IPS-11a (cell line): ENCODE results near the gene ADCY5.

ENCODE experiments used
- H3K4me3 ChIP-seq: one replicate; pipeline ENCODE4 v1.5.1; 2013; ENCODE audit warnings: low read depth, low read length, control low read depth

The ADCY5 gene

DNA sequence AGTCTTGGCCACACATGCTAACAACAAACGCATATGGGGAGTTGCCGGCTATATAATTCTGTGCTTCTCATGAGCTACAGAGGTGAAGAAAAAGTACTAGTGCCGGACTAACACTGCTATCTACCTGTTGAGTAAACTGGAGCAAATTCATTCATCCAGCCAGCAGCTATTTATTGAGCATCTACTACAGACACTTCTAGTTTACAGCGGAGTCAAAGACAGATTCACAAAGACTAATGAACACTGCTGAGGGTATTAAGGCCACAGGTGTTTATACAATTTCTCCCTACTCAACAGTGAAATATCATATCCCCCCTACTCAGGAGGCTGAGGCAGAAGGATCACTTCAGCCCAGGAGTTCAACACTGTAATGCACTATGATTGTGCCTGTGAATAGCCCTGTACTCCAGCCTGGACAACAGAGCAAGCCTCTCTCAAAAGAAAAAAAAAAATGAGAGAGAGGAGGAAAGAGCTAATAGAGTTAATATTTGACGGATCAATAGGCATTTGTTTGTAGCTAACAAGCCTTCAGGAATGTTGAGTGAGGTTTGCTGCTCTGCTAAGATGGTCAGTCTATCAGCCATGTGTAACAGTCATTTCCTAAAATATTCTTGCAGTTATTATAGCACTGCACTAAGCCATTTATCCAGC, 17.8 kb downstream of the ADCY5 start:
- H3K4me3 ChIP-seq, result no peak overlapping the region

DNA sequence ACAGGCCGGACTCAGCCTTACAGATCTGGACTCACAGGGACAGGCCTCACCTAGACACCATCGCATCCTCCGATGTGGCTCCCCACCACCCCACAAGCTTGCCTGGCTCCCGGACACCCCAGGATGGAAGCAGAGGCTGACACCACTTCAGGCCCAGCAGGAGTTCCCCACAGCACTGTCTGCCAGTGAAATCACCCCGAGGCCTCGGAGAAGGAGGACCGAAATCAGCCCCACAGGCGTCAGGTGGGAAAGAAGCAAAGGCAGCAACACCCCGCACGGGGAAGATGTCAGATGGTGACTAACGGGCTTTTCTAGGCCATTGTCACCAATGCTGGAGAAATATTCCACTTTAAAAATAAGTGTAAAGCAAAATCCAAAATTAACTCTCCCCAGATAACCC, 18.6 kb downstream of the ADCY5 start:
- H3K4me3 ChIP-seq, result no peak overlapping the region

DNA sequence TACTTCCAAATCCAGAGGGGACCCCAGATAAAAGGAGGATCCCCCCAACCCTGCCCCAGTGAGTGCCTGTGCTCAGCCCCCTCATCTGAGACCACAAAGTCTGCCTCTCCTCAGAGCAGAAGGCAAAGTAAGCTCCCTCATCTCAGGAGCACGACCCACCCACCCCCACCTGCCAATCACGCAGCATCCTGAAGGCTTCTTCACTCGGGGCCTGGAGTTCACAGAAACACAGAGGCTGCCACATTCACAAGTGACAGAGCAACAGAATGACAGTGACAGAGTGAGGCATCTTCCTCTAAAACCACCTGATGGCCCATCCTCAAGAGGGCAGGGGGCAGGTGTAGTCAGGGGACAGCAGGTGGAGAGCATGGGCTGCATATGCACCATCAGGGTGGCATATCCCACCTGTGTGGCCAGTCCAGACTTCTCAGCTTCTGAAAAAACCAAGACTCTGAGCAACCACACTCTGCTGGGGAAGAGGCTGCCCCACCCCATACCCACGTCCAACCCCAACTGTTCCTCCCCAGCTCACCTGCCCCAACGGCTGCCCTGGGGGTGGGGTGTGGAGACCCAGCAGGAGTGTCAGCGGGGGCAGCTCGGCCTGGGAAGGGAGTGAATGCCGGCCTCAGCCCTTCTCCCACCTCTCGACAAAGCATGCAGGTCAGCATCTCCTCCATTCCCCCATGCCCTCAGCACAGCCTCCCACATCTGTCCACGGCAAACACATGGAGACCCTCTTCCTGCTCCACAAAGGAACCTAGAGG, 19.3 kb downstream of the ADCY5 start:
- no peak overlapping the region for H3K4me3 ChIP-seq

DNA sequence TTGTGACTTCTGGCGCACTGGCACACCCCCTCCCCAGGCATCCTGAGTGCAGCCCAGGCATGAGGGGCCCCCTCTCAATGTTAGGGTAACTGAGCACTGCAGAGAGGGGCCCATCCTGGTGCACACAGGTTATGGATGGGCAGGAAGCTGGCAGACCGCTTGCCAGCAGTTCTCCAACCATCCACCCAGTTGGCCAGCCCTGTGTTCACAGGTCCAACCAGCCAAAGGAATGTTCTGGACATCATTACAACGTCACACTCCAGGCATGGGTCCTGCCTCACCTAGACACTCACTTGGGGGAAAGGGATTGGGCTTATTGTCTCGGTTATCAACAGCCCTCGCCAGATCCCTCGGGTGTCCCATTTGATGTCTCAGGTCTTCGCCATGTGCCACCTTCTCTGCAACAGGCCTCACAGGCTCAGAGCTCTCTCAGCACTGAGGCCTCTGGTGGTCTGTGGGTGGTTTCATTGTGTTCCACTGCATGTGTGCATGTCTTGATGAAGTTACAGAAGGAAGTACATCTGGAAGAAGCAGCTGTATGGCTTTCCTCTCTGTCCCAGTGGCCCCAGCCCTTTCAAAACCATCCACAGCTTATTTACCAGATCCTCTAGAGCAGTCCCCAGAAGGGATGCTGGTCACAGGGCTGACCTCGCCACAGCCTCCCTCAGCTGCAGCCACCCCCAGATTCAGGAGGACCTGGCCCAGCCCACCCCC, 23.7 kb downstream of the ADCY5 start:
- H3K4me3 ChIP-seq, result no peak overlapping the region

DNA sequence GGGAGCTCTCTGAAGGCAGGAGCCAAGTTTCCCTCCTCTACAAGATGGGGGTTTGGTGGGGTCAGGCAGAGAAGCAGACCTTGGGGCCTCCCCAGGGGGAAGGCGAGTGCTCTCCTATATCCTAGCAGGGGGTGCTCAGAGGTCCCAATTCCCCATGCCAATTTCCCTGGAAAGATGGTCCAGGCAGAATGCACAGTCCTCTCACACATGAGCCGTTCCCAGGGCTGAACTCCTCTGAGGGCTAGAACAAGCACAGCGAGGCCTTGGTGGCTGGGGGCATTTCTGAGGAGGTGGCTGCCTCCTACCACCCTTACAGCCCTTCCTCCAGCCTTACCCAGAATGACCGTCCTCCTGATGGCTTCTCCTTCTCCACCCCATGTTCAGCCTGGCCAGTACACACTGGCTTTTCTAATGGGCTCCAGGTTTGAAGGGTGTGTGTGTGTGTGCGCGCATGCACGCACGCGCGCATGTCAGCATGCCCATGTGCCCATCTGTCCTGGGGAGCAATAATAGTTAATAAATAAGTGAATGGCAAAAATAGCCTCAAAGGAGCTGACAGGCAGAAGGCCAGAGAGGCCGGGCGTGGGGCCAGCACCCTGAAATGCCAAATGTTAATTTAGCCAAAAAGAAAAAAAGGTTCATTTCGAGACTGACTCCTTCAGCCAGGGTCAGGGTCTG, 24.4 kb downstream of the ADCY5 start:
- H3K4me3 ChIP-seq, result no peak overlapping the region

DNA sequence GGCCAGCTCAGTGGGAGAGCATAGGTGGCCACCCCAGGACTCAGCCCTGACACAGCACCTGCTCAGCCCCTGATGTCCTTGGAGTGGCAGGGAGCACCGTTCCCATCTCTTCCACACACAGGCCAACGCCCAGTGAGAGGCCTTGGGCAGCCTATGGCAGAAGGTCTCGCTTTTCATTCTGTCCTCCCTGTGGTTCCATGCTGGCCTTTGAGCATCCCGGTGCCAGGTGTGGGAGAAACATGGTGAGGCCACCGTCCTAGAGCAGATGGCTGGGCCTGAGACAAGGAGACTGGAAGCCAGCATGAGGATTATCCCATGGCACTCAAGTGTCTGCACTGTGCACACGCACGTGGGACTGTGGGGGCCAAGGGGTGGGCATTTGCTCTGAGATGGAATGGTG, 25.1 kb downstream of the ADCY5 start:
- no peak overlapping the region for H3K4me3 ChIP-seq

DNA sequence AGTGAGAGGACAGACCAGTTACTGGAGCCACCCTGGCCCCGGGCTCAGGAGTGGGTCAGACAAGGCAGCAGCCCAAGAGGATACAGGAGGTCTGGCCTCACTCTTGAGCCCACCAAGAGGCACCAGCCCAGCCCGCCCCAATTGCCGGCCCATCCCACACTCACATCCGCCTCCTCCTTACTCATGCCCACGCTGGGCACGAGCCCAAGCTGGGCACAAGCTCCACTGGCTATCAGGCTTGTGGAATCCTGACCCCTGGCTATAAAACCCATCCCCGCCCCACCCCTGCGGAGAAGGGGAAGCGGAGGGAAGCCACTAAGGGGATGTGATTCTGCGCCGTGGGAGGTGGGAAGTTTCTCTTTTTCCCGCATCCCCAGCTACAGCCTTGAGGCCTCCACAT, 25.9 kb downstream of the ADCY5 start:
- no peak overlapping the region for H3K4me3 ChIP-seq

DNA sequence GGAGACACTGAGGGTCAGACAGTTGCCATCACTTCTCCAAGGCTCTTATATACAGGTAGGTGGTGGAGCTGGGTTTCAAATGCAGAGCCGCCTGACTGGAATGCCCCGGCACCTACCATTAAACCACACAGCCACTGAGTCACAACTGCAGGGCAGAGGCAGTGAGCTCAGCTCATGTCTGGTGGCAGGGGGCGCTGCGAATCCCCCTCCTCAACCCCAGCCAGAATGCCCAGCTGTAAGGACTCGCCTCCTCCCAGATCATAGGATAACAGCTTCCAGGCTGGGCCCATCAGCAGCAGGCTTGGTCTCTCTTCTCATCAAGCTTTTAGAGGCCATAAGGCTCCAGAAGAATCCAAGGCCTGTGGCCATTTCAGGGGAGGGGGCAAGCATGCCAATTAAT, 26.4 kb downstream of the ADCY5 start:
- no peak overlapping the region for H3K4me3 ChIP-seq

DNA sequence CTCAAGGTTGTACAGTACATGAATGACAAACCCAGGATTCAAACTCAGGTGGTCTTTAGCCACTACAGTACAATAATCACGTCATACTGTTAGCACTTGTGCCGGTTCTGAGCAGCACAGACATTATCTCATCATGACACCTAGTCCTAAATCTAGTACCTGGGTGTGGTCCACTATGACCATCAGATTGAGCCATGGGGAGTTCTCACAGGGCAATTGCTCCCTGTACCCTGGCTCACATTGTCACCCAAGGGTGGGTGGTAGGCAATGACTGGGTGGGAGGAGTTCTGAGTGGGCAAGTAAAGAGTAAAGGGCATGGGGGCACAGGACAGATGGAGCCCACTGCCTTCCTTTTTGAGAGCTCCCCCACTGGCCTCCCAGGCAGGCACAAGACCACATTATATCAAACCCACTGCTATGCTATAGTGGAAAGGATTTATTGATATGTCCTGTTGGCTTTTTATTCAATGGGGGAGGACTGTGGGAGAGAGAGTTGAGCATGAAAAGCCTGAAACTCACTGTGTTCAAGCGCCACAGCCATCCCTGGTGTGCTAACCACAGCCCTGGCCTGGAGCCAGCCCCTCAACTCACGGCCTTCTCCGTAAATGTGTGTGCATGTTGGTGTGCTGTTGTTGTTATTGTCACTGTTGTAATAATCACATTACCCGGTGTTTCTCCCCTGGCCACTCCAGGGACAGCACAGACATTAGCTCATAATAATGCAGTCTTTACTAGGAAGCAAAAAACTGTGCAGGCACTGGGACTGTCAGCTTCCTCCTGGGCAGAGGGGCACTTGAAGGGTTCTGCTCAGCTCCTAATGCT, 27.3 kb downstream of the ADCY5 start:
- no peak overlapping the region for H3K4me3 ChIP-seq

DNA sequence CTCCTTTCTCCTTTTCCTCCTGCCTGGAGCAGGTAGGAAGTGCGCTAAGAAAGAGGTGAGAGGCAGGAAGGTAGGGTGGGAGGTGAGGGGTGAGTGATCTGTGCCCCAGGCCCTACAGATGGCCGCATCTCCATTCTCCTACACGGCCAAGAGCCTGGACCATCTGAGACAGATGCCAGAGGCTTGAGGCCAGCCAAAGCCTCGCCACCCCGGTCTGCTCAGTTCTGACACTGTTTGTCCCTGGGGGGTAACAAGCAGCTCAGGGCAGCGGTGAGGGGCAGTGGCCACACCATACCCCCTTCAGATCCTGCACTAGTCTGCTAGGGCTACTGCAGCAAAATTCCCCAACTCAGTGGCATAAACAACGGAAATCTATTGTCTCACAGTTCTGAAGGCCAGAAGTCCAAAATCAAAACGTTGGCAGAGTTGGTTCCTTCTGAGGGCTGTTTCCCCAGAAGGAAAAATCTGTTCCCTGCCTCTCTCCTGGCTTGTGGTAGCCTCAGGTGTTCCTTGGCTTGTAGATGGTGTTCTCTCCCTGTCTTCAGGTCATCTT, 28.4 kb downstream of the ADCY5 start:
- H3K4me3 ChIP-seq, result no peak overlapping the region

DNA sequence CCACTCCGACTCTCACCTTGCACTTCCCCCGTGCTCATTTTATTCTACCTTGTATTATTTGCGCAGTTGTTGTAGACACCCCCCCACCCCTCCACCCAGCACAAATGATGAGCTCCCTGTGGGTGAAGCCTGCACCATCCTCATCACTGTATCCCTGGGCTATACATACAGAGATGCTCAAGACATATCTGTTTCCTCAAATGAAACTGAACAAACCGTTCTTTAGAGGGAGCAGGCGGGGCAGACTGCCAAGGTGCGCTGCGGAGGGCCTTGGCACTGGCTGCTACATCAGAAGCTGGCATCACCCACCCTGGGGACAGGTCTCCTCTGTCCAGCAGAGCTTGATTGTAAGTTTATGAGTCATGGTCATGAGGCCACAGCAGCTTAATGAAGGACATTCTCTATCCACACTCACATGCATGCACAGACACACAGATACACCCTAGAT, 29.0 kb downstream of the ADCY5 start:
- no peak overlapping the region for H3K4me3 ChIP-seq

DNA sequence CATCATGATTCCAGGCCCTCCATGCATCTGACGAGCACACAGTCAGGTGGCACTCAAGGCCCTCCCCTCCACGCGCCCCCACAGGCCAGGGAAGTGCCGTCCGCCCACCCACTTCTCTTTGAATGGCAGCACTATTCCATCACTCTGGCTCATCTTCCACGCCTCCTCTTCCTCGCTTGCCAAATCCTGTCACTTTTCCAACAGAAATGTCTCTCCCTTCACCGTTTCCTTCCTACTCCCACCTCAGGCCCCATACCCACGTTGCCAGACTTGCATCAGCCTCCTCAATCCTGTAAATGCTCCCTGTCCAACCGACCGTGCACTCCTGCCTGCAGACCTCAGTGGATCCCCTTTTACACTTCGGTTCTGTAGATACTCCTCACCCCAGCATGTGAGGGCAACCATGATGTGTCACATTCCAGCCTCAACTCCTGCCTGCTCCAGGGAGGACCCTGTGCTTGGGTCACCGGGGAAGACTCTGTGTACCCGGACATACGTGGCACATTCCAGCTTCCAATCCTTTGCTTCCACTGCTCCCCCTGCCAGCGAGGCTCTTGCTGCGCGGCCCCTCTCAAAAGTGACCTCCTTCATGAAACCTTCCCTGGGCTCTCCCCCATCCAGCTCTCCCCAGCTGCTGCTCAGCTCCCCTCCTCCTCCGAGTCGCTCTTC, 29.6 kb downstream of the ADCY5 start:
- no peak overlapping the region for H3K4me3 ChIP-seq

DNA sequence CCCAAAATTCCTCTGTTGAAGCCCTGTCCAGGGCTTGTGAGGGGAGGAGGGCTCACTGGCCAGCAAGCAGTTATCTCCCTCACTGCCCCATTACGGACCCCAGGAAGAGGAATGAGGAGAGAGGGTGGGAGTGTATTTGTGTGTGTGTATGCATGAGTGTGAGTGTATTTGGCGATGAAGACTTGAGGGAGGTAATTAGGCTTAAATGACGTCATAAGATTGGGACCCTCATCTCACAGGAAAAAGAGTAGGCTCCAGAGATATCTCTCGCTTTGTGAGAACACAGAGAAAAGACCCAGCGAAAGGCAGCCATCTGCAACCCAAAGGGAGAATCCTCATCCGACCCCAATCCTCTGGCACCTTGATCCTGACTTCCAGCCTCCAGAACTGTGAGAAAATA, 32.2 kb downstream of the ADCY5 start:
- H3K4me3 ChIP-seq, result no peak overlapping the region

DNA sequence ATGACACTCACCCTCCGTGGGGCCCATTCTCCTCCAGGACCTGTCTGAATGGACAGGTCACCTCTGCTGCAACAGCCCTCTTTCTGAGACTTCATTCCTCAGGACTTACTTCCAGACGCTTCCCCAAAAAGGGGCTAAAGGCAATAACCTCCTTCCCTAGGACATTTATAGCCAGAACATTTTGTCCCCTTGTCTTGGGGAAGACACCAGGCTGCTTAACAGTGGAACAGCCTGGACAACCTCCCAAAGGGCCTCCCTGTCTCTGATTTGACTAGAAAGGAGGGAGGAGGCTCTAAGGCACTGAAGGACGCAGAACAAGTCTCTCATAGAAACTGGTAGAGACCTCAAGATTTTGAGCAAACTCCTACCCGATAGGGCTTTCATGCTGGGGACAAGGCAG, 32.7 kb downstream of the ADCY5 start:
- H3K4me3 ChIP-seq, result no peak overlapping the region

DNA sequence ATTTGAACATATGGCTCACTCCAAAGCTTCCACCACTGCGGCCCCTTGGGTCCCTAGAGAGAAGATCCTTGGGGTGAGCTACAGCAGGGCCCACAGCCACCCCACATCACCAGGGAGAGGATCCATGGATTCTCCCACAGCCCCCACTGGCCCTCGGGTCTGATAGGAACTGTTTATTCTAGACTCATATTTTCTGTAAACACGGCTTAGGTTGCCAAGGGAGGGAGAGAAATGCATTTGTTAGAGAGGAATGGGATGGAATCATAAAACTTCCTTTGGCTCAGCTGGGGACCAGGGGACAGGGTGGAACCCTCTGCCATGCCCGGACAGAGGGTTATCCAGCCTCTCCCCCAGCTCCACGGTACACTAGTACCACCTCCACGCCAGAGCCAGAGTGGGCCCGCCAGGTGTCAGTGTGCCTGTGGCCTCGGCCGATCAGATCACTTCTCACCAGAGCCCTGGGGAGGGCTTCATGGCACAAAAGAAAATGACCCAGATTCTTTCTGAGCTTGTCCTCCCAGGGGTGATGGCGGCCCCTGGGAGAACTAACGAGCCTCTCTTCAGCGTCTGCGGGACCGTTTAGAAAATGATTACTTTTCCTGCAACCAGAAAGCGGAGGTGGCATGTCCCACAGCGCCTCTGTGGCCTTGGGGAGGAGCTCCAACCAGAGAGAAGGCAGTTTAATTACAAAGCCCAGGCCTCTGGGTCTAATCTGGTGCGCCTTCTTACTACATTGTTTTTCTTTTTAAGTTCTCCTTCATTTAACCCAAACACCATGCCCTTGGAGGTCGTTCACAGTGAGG, 33.7 kb downstream of the ADCY5 start:
- no peak overlapping the region for H3K4me3 ChIP-seq

DNA sequence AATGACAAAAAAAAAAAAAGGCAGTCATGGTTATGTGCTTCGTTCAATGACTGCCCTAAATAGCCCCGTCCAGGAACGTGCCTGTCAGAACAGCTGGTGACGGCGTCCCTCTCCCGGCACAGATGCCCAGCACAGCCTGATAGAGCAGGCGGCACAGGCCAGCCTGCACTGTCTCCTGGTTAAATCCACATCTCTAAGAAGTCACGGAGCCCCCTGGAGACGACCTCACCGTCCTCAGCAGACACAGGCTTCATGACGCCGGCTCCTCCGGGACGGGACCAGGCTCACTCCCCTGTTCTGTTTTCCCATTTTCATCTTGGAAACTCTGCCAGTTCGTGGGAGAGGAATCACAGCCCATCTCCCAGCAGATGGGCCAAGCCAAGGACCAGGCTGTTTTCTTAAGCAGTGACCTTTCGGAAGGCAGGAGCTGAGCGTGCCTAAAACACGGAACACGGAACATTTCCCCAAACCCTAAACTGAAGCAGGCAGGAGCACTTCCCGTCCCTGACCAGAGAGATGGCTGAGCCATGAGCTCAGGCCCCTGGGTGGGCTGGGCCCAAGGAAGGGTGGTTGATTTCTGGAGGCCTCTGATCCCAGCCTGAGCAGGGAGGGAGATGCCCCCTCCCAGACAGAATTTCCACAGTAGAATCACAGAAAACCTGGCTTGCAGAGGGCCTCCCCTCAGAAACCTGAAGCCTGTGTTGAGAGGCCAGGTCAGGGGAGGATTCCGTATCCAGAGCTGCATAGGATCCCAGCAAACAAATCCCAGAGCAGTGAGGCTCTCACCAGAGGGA, 35.9 kb downstream of the ADCY5 start:
- no peak overlapping the region for H3K4me3 ChIP-seq

DNA sequence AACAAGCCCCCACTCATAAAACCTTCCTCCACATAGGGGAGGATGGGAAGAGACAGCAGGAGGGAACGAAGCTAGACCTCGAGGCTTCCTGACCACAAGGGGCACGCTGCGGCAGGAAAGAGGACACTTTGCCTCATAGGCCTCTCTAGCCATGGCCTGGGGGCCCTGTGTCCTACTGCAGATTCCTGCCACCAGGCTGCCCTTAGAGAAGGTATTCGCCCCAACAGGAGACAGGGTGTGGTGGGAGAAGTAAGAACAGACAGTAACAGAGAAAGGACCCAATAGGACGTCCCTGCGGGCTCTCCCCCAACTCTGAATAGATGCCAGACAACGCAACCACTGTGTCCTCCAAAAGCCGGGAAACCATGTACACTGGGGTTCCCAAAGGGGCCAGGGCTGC, 36.8 kb downstream of the ADCY5 start:
- no peak overlapping the region for H3K4me3 ChIP-seq

DNA sequence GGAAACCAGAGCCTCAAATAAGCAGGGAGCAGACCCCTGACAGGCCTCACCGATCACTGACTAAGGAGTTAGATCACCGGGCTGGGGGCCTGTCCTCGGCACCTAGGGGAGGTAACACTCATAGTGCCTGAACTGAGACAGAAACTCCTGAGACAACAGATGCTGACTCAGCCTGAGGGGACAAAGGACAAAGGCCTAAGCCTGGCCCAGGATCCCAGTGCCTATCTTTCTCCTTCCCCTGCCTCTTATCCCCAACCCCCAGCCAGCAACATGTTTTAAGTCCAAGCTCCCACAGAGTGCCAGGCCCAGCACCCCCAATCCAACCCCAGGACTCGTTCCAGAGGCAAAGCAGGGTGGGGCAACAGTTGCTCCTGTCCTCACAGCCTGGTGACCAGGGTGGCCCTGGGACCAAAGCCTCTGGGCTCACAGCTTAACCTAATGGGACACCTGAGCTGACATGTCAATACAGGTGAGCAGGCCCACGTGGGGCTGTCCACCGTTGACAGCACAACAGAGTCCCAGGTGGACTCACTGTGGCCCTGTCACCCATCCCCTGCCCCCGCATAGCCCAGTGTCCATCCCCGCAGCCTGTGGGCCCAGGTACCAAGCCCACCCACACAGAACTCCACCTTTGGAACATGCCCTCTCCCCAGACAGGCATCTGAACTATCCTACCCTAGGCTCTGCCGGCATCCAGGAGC, 37.4 kb downstream of the ADCY5 start:
- no peak overlapping the region for H3K4me3 ChIP-seq
